ENCODE data around the gene FBLIM1. TPM values are rescaled to one million over a fixed set of nuclear protein-coding genes. Genes with fewer than 3 reads are reported as not detected.

Gene FBLIM1
- total and polyA plus RNA-seq, 2 experiments from 2014 or later: 117 to 120 TPM

- H3K79me2 ChIP-seq: no peaks in the 10 kb centered on the region
- no peaks in the 10 kb centered on the region for H3K36me3 ChIP-seq (replicated peaks; ENCODE audit: insufficient read depth, low read depth)
- H3K27ac ChIP-seq: no peak overlapping the region
- no peaks in the 10 kb centered on the region for H3K27me3 ChIP-seq
- H3K4me2 ChIP-seq: no peak overlapping the region
- no peak overlapping the region for H3K4me3 ChIP-seq
- H3K4me1 ChIP-seq (ENCODE audit: insufficient read depth): no peaks in the 10 kb centered on the region
- no peaks in the 10 kb centered on the region for H4K20me1 ChIP-seq (ENCODE audit: insufficient read depth, poor library complexity, severe bottlenecking)
- no peak for DNase-seq (ENCODE audit: low spot score)
- H2AFZ ChIP-seq: no peak overlapping the region
- 94% methylated on average over 11 of the region's 11 CpGs for WGBS (ENCODE audit: low lambda C conversion rate, missing lambda C conversion rate)
- no peak for TF ChIP-seq EZH2 (IDR thresholded peaks at IDR 0.05; ENCODE audit: borderline replicate concordance)
- no peak for TF ChIP-seq EZH2phosphoT487 (IDR thresholded peaks at IDR 0.05; ENCODE audit: low read depth, severe bottlenecking, unreplicated experiment)
- no peak for TF ChIP-seq CTCF (IDR thresholded peaks at IDR 0.05; ENCODE audit: poor library complexity)
- H3K9me3 ChIP-seq (ENCODE audit: low read depth): no peaks in the 10 kb centered on the region
- H3K9me2 ChIP-seq (replicated peaks; ENCODE audit: insufficient read depth): no peaks in the 10 kb centered on the region
Observed at GRCh38 chr1:15733218-15733725, 25.3 kb upstream of the FBLIM1 start.

DNA sequence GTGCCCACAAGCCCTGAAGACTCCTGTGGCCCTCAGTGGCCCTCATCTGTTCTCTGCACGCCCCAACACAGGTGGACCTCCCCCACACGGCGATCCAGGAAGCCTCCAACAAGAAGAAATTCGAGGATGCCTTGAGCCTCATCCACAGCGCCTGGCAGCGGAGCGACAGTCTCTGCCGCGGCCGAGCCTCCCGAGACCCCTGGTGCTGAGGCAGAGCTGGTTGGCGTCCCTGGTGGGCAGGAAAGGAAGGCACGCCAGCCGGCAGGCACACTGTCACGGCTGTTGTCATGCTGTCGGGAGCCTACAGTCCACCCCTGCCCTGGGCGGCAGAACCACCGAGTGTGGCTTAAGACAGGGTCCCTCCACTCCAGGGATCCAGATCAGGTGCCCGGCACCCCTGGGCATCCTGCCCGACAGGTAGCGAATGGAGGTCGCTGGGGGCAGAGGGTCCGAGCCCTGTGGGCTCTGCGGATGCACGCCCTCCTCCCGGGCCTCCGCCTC is 24.8 kb upstream of the FBLIM1 start:
- no peak overlapping the region for H3K27ac ChIP-seq
- TF ChIP-seq CTCF (IDR thresholded peaks at IDR 0.05; ENCODE audit: poor library complexity) (no peak), EZH2 (IDR thresholded peaks at IDR 0.05; ENCODE audit: borderline replicate concordance) (no peak), EZH2phosphoT487 (IDR thresholded peaks at IDR 0.05; ENCODE audit: low read depth, severe bottlenecking, unreplicated experiment) (no peak)
- 95% methylated on average over 27 of the region's 27 CpGs for WGBS (ENCODE audit: low lambda C conversion rate, missing lambda C conversion rate)

DNA sequence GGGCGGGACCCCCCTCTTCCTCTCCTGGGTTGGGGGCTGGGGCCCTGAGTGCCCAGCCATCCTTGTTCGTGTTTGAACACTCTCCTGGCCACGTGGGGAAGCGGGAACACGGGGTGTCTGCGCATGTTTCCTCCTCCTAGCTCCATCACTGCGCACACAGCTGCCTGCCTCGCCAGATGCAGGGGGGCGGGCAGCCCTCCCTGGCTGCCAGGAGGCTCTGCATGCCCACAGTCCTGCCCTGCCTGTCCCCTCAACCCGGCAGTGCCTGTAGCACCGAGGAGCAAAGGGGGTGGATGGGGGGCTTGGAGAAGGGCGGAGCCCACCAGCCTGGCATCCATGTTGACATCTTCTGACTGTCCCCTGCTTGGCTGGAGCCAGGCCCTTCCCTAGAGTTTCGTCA is 24.3 kb upstream of the FBLIM1 start:
- H3K27ac ChIP-seq: no peak overlapping the region
- TF ChIP-seq EZH2 (IDR thresholded peaks at IDR 0.05; ENCODE audit: borderline replicate concordance) (no peak), EZH2phosphoT487 (IDR thresholded peaks at IDR 0.05; ENCODE audit: low read depth, severe bottlenecking, unreplicated experiment) (no peak), CTCF (IDR thresholded peaks at IDR 0.05; ENCODE audit: poor library complexity) (no peak)
- H3K4me1 ChIP-seq (ENCODE audit: insufficient read depth): no peaks in the 10 kb centered on the region
- 88% methylated on average over 13 of the region's 13 CpGs for WGBS (ENCODE audit: low lambda C conversion rate, missing lambda C conversion rate)
- H4K20me1 ChIP-seq (ENCODE audit: insufficient read depth, poor library complexity, severe bottlenecking): no peaks in the 10 kb centered on the region
- no peak for DNase-seq (ENCODE audit: low spot score)
- H3K9me2 ChIP-seq (replicated peaks; ENCODE audit: insufficient read depth): no peaks in the 10 kb centered on the region
- H3K36me3 ChIP-seq (replicated peaks; ENCODE audit: insufficient read depth, low read depth): no peaks in the 10 kb centered on the region
- no peak overlapping the region for H3K4me2 ChIP-seq
- no peak overlapping the region for H2AFZ ChIP-seq
- H3K9me3 ChIP-seq (ENCODE audit: low read depth): no peaks in the 10 kb centered on the region
- no peak overlapping the region for H3K4me3 ChIP-seq
- no peaks in the 10 kb centered on the region for H3K27me3 ChIP-seq
- no peaks in the 10 kb centered on the region for H3K79me2 ChIP-seq

More for the DNA sequence above, 24.8 kb upstream of the FBLIM1 start:
- DNase-seq (ENCODE audit: low spot score): no peak
- Histone ChIP-seq H3K9me2 (replicated peaks; ENCODE audit: insufficient read depth) (no peaks in the 10 kb centered on the region), H2AFZ (no peak overlapping the region), H3K27me3 (no peaks in the 10 kb centered on the region), H3K36me3 (replicated peaks; ENCODE audit: insufficient read depth, low read depth) (no peaks in the 10 kb centered on the region), H3K4me2 (no peak overlapping the region), H3K79me2 (no peaks in the 10 kb centered on the region), H3K9me3 (ENCODE audit: low read depth) (no peaks in the 10 kb centered on the region), H3K4me1 (ENCODE audit: insufficient read depth) (no peaks in the 10 kb centered on the region), H3K4me3 (no peak overlapping the region), H4K20me1 (ENCODE audit: insufficient read depth, poor library complexity, severe bottlenecking) (no peaks in the 10 kb centered on the region)
